HG02678 (cell line): ENCODE data around the gene KRT76.

ENCODE experiments used
- ATAC-seq: cut with Tn5 transposase; IDR thresholded peaks from one replicate; pipeline ENCODE4 v1.9.1; 2021; ENCODE audit warnings: mild to moderate bottlenecking, moderate library complexity; ENCODE audit not compliant: unreplicated experiment

The KRT76 gene

DNA sequence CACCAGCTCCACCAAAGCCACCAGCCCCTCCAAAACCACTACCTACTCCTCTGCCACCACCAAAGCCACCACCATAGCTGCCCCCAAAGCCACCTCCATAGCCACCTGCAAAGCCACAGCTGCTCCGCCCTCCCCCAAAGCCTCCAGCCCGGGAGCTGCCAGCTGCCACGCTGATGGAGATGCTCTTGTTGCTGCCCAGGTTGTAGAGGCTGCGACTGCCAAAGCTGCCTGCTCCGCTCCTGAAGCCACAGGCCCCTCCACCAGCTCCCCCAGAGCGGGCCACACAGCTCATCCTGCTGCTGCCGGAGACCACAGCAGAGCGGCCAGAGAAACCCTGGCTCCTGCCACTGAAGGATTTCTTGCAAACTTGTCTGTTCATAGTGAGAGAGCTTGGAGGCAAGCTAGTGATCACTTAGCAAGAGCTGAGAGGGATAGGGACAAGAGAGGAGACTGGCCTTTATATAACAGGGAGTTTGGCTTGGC, at the start of gene KRT76:
KRT76 (minus strand) TSS at position 433 of the 483 bp plus-strand sequence; CDS start at position 379, 54 bp downstream.
- ATAC-seq = no peak

- no peak for ATAC-seq
These were observed 48.8 kb upstream of the KRT76 start for GRCh38 chr12:52825961-52826360.

GRCh38 chr12:52824741-52825410, 47.7 kb upstream of the KRT76 start:
- no peak for ATAC-seq

- ATAC-seq = no peak
These were observed 46.8 kb upstream of the KRT76 start for GRCh38 chr12:52823761-52824450.

DNA sequence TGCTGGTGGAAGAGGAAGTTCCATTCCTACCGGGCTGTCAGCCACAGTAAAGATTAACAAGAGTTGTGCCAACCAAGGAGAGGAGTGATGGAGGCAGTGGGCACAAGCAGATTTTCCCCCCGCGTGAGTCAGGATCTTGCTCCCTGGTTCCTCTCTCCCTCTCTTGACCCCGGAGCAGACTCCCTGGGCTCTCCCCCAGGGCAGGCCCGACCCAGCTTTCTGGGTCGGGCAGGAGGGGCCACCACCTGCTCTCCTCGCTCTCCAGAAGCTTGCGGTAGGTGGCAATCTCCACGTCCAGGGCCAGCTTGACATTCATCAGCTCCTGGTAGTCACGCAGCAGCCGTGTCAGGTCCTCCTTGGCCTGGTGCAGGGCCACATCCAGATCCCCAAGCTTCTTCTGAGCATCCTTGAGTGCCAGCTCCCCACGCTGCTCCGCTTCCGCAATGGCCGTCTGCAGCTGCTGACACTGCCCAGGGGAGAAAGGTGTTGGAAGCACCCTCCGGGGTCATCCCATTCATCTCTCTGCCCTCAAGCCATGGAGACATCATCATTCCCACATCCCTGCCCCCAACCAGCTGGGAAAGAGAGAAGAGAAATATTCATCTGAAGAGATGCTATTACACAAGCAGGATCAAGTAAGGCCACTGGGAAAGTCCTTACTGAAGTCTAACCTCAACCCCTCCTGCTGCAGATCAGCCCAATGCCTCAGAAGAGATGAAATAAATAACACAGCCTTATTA, 45.8 kb upstream of the KRT76 start:
- no peak for ATAC-seq

DNA sequence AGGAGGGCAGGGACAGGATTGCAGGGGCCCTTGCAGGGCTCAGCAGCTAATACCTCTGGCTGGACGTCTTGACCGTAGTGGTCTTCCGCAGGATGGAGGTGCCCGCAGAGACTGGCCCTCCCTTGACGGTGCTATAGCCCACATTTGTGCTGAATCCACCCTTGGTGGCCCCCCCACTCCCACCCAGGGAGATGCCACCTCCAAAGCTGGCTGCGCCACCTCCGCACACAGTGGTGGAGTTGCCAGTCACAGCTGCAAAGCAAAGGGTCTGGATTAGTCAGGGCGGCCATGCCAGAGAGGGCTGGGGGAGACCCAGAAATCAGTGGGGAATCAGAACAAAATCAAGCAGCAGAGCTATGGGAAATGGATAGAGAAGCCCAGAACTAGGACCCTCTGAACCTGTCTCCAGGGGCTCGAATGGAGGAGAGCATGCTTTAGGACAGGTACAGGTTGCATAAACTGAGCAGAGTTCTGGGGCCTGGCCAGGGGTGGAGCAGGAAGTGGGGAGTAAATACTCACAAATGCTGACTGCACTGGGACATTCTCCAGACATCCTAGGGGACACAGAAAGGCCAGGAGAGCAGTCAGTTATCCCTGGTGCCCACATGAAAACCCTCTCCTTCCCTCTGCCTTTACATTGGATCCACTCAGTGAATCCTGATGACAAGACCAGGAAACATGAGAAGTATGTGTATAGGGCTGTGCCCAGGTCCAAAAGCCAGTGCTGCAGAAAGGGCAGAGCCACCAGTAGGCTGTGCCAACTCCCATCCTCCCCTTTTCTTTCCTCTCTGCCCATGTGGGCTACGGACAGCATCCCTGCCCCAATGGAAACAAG, 44.9 kb upstream of the KRT76 start:
- no peak for ATAC-seq

DNA sequence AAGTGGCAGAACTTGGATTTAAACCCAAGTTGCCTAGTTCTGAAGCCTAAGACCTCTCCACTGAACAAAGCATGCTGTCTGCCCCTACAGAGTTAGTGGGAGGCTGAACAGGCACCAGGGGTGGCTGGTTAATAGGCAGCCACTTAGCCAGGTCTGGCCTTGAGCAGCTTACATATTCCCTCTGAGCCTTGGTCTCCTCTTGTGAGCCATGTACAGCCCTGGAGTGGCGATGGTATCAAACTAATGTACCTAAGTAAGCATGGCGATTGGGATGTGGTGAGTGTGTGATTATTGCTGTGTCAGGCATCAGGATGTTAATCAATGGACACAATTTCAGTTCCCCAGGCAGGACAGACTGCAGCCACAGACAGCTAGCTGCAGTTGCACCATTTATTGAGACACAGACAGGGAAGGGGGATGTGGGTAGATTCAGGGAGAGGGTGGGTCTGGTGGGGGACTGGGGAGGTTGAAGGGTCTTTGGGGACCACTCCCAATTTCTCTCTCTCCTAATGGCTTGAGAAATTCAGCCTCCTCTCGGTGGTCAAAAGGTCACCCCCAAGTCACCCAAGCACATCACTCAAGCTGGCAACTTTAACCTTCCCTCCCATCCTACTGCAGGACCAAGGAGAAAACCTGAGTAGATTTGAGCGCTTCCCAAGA, 44.1 kb upstream of the KRT76 start:
- no peak for ATAC-seq

- no peak for ATAC-seq
These were observed 43.4 kb upstream of the KRT76 start for GRCh38 chr12:52820521-52820920.

DNA sequence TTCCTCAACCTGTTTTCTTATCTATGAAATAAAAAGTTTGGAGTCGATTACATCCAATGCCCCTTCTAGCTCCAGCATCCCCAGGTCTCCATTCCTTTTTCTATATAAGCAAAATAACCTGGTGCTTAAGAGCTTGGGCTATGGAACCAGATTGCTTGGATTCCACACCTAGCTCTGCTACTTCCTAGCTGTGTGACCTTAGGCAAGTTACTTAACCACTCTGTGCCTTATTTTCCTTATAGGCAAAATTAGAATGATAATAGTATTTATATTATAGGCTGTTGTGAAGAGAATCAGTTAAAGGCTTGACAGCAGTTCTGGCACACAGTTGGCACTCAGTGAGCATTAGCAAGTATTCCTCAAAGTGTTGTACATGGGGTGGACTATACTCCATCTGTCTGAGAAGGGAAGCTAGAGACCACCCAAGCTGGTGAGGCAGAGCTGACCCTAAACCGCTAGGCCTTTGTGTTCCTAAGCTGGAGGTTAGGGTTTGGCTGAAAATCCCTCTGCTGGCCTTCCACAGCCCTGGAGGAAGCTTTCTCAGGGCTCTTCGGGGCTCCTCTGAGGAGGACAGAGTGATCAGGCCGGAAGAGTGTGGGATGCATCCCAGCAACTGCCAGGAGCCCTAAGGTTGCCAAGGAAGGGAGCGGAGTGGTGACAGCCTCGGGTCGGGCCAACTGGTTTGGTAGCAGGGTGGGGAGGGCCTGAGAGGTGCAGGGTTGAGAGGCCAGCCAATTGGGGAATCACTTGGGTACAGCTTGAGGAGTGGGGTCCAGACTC, 42.8 kb upstream of the KRT76 start:
- ATAC-seq = no peak

DNA sequence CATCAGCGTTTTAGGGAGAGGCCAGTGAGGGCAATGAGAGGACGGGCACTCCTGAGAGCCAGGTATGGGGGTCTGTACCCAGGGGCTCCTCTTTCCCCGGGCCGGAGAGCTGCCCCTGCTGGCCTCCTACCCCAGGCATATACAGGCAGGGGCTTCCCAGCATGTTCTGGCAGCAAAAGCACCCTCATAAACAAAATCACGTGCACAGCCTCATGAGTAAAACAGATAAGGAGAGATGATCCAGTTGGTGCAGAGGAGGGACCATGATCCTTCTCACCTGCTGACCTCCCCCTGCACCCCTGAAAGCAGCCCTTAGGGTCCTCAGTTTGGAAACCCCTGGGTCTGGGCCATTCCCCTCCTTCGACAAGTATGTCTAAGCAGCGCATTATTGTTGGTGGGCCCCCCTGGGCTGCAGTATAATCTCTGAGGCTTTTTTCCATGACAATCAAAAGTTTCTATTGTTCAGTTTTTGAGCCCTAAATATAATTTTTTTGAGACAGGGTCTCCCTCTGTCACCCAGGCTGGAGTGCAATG, 41.8 kb upstream of the KRT76 start:
- ATAC-seq = no peak

DNA sequence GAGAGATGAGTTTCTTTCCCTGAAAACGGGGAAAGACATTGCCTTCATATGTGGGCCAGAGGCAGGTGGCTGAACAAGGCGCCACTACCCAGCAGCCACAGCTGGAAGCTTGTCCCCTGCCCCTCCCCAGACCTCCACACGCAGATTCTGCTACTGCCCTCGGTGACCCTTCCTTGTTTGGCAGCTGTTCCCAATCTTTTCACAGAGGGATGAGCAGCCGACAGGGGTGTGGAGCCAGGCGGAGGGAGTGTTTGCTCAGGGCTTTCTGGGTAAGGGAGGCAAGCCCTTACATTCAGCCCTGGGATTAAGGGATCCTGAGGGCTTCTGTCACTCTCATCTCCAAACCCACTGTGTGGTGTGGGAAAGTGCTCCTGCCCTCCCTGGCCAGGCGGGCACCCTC, 41.2 kb upstream of the KRT76 start:
- ATAC-seq = no peak

DNA sequence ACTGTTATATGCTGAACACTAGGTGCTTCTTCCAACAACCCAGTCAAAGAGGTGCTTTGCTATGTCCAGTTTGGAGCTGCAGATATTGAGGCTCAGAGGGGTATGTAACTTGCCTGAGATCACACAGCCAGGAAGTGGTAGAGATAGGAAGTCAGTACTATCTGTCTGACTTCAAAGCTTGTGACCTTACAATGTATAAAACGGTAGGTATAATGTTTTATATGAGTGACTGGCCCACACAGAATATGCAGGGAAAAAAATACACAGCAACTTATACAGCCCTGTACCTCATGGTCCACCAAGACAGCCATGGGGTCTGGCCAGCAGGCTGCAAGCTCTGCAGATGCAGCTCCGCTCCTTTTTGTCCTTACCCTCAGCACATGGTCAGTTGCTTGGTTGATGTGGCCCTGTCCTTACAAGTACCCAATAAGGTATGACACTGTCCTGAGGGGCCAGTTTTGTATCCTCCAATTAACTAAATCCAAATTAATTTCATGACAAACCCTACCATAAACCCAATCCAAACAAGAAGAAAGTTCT, 40.6 kb upstream of the KRT76 start:
- no peak for ATAC-seq

- ATAC-seq = no peak
These were observed 40.0 kb upstream of the KRT76 start for GRCh38 chr12:52817003-52817698.

- no peak for ATAC-seq
These were observed 38.8 kb upstream of the KRT76 start for GRCh38 chr12:52815676-52816588.

- ATAC-seq = no peak
These were observed 38.0 kb upstream of the KRT76 start for GRCh38 chr12:52815161-52815560.

GRCh38 chr12:52814710-52815155, 37.6 kb upstream of the KRT76 start:
- no peak for ATAC-seq
